Duodenal mucosa (tissue), 2 donors: ENCODE results near the gene STIM2.

ENCODE experiments used
- H3K27ac ChIP-seq: one replicate; pipeline ENCODE4 v1.7.0; 2013; ENCODE audit warnings: low read depth, low read length
- H3K27me3 ChIP-seq, 2 donors: one replicate each; pipeline ENCODE4 v1.7.0; 2013; ENCODE audit warnings: low read length in 2 of 2, control low read depth in 1 of 2; ENCODE audit not compliant: insufficient read depth in 2 of 2, control insufficient read depth in 1 of 2
- H3K36me3 ChIP-seq, 2 donors: one replicate each; pipeline ENCODE4 v1.7.0; 2013; ENCODE audit warnings: low read length in 2 of 2, control low read depth in 1 of 2; ENCODE audit not compliant: insufficient read depth in 2 of 2, control insufficient read depth in 1 of 2
- H3K4me1 ChIP-seq, 2 donors: one replicate each; pipeline ENCODE4 v1.7.0; 2013; ENCODE audit warnings: low read length in 2 of 2, control low read depth in 1 of 2; ENCODE audit not compliant: insufficient read depth in 2 of 2, control insufficient read depth in 1 of 2
- H3K4me3 ChIP-seq, 2 donors: one replicate each; pipeline ENCODE4 v1.7.0; 2013; ENCODE audit warnings: low read length in 2 of 2, low read depth in 1 of 2
- H3K9ac ChIP-seq, 2 donors: one replicate each; pipeline ENCODE4 v1.7.0; 2013; ENCODE audit warnings: low read length in 2 of 2, low read depth in 1 of 2
- H3K9me3 ChIP-seq, 2 donors: one replicate each; pipeline ENCODE4 v1.7.0; 2013; ENCODE audit warnings: low read length in 2 of 2, control low read depth in 1 of 2; ENCODE audit not compliant: control insufficient read depth in 1 of 2

Gene STIM2

DNA sequence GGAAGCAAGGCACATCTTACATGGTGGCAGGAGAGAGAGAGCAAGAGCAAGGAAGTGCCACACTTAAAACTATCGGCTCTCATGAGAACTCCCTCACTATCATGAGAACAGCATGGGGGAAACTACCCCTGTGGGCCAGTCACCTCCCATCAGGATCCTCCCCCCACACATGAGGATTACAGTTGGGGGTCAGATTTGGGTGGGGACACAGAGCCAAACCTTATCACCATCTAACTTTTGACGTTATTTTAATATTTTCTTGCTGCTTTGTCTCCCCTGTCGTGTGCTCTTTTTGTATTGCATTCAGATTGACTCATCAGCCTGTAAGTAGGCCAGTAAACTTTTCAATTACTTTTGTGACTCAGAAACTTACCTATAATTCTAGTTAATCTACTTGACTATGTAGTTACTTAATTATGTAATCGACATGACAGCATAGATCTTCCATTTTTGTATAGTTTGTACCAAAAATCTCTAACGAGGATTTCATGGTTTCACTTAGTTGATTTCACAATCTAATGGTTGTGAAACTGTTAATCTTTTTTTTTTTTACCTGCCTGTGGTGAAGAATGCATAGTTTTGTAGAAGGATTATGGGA lies 18.3 kb downstream of the STIM2 start:
- Histone ChIP-seq H3K4me1 (peaks cover 0 to 3% of the 10 kb centered on the region in 2 donors), H3K27me3 (no peaks in the 10 kb centered on the region), H3K9ac (no peak overlapping the region), H3K4me3 (no peak overlapping the region), H3K27ac (no peak overlapping the region), H3K9me3 (no peaks in the 10 kb centered on the region), H3K36me3 (no peaks in the 10 kb centered on the region)

DNA sequence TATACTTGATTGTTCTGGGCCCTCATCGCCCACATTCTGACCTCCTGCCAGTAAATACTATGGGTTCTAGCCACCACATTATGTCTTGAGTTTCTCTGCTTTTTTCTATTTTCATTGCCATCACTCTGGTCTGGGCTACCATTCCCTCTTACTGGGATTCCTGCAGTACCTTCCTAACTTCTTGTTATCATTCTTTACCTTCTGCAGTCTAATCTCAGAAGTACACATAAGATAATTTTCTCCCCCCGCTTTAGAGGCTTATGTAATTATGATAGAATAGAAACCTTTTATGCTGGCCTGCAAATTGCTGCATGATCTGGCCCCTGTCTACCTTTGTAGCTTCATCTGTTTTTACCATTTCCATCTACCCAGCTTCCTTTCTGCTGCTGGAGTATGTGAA lies 19.2 kb downstream of the STIM2 start:
- Histone ChIP-seq H3K27me3 (no peaks in the 10 kb centered on the region), H3K9me3 (no peaks in the 10 kb centered on the region), H3K27ac (no peak overlapping the region), H3K36me3 (no peaks in the 10 kb centered on the region), H3K4me3 (no peak overlapping the region), H3K4me1 (peaks cover 0 to 12% of the 10 kb centered on the region in 2 donors), H3K9ac (no peak overlapping the region)

DNA sequence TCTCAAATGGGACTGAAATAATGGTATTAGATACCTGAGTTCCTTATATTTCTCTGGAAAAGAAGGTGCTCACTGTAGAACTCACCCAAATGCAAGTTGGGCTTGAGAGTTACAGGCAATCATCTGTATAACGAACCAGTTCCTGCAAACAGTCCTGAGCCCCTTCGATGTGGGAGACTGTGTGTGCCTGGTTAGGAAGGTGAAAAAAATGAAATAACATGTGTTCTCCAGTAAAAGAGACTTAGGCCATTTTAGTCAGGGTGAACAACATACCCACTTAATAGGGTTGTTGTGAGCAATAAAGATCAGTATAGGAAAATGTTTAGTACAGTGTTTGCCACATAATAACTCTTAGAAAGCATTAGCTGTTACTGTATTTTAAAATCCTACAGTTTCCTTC lies 23.4 kb downstream of the STIM2 start:
- peak overlapping the region in 1 of 2 donors; percentile 9 for H3K9ac ChIP-seq
- H3K27me3 ChIP-seq = no peaks in the 10 kb centered on the region
- no peak overlapping the region for H3K27ac ChIP-seq
- no peaks in the 10 kb centered on the region for H3K36me3 ChIP-seq
- H3K9me3 ChIP-seq = no peaks in the 10 kb centered on the region
- no peak overlapping the region for H3K4me3 ChIP-seq
- peaks cover 14 to 33% of the 10 kb centered on the region in 2 donors for H3K4me1 ChIP-seq

DNA sequence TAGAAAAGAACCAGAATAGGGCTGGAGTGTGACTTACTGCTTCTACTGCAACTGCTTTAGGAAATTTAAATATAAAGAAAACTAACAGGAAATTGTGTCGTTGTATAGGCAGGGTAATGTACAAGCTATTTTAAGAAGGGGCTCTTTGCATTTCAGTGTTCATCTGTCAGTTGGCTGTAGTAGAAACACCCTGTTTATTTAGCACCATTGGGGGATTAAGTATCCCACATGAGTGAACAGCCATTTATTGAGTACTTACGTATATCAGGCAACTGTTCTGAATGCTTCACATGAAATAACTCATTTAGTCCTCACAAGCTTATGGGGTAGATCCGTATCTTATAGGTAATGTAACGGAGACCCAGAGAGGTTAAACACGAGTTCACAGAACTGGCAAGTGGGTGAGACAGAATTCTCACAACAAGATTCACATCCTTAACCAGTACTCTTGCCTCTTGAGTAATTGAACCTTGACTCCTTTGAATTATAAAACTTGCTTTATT lies 23.9 kb downstream of the STIM2 start:
- Histone ChIP-seq H3K4me1 (peaks cover 18 to 33% of the 10 kb centered on the region in 2 donors), H3K36me3 (no peaks in the 10 kb centered on the region), H3K27ac (peak overlapping the region; percentile 17), H3K9me3 (no peaks in the 10 kb centered on the region), H3K4me3 (no peak overlapping the region), H3K27me3 (no peaks in the 10 kb centered on the region), H3K9ac (peak overlapping the region in 1 of 2 donors; percentile 9)

DNA sequence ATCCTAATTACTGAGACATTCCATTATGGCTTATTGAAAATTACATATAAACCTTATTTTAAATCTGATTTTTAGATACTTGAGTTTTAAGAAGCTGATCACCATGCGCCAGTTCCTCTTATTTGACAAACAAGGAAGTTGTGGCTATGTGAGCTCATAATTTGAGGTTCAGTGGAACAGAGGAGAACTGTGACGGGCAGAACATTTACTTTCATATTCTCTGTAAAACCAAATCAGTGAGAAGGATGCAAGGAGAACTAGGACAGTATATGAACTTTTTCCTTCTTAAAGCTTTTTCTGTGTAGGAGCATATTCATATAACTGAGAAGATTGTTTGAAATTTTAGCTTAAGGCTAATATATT lies 25.3 kb downstream of the STIM2 start:
- H3K27me3 ChIP-seq = no peaks in the 10 kb centered on the region
- no peaks in the 10 kb centered on the region for H3K36me3 ChIP-seq
- H3K4me3 ChIP-seq = no peak overlapping the region
- H3K9me3 ChIP-seq = no peaks in the 10 kb centered on the region
- peak overlapping the region in 1 of 2 donors; percentile 7 for H3K9ac ChIP-seq
- no peak overlapping the region for H3K27ac ChIP-seq
- peaks cover 19 to 33% of the 10 kb centered on the region in 2 donors for H3K4me1 ChIP-seq

DNA sequence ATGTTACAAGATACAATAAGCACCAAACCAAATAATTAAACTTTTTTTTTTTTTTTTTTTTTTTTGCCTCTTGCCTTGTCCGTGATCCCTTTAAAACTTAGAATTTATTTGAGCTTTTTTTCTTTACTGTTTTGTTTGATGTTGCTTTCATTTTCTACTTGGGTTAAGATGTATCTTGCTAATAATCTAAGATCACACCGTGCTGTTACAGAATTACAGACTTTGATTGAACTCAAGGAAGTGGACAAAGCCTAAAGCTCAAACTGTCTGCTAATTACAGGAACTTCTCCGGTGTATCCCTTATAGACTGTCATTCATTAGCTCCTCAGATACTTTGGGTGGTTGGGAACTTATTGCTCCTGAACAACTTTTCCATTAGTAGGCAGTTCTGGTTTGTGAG lies 26.5 kb downstream of the STIM2 start:
- Histone ChIP-seq H3K4me1 (peaks cover 19 to 33% of the 10 kb centered on the region in 2 donors), H3K27ac (no peak overlapping the region), H3K4me3 (peak overlapping the region; percentile 20 to 34), H3K9me3 (no peaks in the 10 kb centered on the region), H3K9ac (no peak overlapping the region), H3K27me3 (no peaks in the 10 kb centered on the region), H3K36me3 (no peaks in the 10 kb centered on the region)

DNA sequence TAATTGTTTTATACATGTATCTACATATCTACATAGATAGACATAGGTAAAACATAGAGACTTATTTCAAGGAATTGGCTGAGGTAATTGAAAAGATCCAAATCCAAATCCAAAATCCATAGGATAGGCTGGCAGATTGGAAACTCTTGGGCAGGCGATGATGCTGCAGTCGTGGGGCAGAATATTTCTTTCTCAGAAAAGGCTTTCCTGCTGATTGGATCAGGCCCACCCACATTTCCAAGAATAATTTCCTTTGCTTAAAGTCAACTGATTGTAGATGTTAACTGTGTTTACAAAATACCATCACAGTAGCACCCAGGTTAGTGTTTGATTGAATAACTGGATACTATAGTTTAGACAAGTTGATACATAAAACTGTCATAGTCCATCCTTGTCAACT lies 27.2 kb downstream of the STIM2 start:
- H3K4me3 ChIP-seq = no peak overlapping the region
- H3K27me3 ChIP-seq = no peaks in the 10 kb centered on the region
- H3K4me1 ChIP-seq = peaks cover 19 to 33% of the 10 kb centered on the region in 2 donors
- H3K9ac ChIP-seq = no peak overlapping the region
- H3K9me3 ChIP-seq = no peaks in the 10 kb centered on the region
- no peak overlapping the region for H3K27ac ChIP-seq
- no peaks in the 10 kb centered on the region for H3K36me3 ChIP-seq

DNA sequence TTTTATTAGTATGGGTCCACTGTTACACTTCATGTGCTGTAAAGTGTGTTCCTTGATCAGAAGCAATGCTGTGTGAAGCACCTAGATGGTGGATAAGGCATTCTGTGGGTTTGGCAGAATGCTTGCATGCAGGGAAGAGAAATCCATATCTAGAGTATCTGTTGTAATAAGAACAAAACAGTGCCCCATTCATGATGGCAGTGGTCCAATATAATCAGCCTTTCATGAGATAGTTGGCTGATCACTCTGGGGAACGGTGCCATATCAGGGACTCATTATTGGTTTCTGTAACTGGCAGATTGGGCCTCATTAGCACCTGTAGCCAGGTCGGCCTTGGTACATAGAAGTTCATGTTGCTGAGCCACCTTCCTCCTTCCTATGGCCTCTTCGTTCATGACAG lies 28.7 kb downstream of the STIM2 start:
- Histone ChIP-seq H3K27me3 (no peaks in the 10 kb centered on the region), H3K4me1 (peaks cover 19 to 26% of the 10 kb centered on the region in 2 donors), H3K9me3 (no peaks in the 10 kb centered on the region), H3K36me3 (no peaks in the 10 kb centered on the region), H3K9ac (no peak overlapping the region), H3K4me3 (no peak overlapping the region), H3K27ac (no peak overlapping the region)

DNA sequence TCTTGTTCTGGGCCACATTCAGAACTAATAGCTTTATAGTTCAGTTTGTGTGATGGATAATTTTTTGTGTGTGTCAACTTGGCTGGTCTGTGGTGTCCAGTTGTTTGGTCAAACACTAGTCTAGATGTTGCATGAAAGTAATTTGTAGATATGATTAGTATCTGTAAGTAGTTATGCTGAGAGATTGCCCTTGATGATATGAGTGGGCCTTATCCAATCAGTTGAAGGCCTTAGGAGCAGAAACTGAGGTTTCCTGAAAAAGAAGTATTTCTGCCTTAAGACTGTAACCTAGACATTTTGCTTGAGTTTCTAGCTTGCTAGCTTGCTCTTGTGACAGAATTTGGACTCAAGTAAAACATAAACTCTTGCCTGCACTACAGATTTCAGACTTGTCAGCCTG lies 30.4 kb downstream of the STIM2 start:
- H3K9ac ChIP-seq = no peak overlapping the region
- no peaks in the 10 kb centered on the region for H3K9me3 ChIP-seq
- H3K4me1 ChIP-seq = peaks cover 13 to 19% of the 10 kb centered on the region in 2 donors
- H3K36me3 ChIP-seq = no peaks in the 10 kb centered on the region
- no peaks in the 10 kb centered on the region for H3K27me3 ChIP-seq
- H3K27ac ChIP-seq = no peak overlapping the region
- H3K4me3 ChIP-seq = no peak overlapping the region

DNA sequence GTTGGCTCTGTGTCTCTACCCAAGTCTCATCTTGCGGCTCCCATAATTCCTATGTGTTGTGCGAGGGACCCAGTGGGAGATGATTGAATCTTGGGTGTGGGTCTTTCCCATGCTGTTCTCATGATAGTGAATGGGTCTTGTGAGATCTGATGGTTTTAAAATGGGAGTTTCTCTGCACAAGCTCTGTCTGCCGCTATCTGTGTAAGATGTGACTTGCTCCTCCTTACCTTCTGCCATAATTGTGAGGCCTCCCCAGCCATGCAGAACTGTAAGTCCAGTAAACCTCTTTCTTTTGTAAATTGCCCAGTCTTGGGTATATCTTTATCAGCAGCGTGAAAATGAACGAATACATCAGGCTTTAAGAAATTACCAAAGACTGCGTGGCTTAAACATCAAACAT lies 31.2 kb downstream of the STIM2 start:
- Histone ChIP-seq H3K9ac (no peak overlapping the region), H3K4me3 (no peak overlapping the region), H3K27ac (no peak overlapping the region), H3K9me3 (no peaks in the 10 kb centered on the region), H3K27me3 (no peaks in the 10 kb centered on the region), H3K36me3 (no peaks in the 10 kb centered on the region), H3K4me1 (peaks cover 5 to 11% of the 10 kb centered on the region in 2 donors)
